ENCODE data around the gene PSEN1. TPM values are rescaled to one million over a fixed set of nuclear protein-coding genes. Genes with fewer than 3 reads are reported as not detected.

Gene PSEN1
- polyA plus RNA-seq, 3 donors: 76.1 to 79.6 (median 78.0) TPM

DNA sequence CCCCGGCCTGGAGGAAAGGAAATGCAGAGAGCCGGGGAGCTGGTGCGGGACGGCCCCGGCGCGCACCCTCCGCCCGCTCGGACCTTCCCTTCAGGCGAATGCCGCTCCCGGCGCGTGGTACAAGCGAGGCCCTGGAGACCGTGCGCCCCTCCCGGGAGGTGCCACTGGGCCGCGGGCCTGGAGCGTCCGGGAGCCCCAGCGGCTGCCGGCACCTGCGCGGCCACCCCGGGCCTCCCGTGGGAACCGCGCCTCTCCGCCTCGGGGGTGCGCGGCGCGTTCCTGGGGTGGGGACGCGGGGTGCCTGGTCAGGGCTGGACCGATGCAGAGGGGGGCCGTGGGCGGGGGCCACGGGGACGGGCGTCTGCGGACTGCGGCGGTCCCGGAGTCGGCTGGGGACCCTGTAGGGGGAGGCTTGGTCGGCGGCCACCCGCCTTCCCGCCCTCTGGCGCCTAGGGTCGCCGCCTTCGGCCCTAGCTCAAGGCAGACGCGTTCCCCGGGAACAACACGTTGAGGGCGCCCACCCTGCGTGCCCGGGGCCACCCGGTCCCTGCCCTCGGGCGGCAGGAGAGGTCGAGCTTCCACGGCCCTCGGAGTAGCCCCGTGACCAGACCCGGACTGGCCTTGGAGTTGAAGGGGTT lies 101.6 kb downstream of the PSEN1 start:
- DNase-seq (ENCODE audit: low read depth in 3 of 3, low spot score in 2 of 3): no peak

DNA sequence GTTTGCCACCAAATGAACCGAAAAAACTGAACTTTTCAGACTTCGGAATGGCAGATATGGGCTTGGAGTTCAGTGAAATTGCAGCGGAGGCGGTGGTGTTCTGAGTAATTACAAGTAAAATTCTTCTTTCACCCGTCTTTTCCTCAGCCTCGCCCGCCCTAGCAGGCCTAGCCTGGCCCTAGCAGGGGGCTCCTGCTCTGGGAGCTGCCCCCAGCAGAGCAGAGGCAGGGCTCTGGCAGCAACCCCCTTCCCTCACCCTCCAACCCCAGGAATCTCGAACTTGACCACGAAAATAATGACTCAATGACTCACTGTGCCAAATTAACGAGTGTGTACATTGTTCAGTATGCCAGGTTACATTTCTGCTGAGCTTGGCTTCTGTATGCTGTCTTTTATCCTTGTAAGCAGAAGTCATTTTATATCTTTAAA lies 102.1 kb downstream of the PSEN1 start:
- DNase-seq (ENCODE audit: low read depth in 3 of 3, low spot score in 2 of 3): no peak

DNA sequence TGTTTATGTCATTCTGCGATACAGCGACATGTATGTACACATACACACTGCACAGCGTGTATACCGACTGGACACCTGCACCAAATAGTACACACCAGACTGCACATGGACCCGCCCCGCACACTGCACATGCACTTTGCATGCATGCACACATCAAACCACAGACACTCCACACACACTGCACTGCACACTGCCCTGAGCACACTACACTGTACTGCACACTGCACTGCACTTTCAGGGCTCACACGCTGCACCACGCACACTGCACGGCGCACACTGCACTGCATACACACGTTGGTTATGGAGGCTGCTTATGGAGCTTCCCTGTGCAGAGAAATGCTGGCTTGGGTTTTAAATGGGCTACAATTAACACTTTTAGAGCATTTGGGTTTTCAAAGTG lies 102.6 kb downstream of the PSEN1 start:
- DNase-seq (ENCODE audit: low read depth in 3 of 3, low spot score in 2 of 3): no peak

DNA sequence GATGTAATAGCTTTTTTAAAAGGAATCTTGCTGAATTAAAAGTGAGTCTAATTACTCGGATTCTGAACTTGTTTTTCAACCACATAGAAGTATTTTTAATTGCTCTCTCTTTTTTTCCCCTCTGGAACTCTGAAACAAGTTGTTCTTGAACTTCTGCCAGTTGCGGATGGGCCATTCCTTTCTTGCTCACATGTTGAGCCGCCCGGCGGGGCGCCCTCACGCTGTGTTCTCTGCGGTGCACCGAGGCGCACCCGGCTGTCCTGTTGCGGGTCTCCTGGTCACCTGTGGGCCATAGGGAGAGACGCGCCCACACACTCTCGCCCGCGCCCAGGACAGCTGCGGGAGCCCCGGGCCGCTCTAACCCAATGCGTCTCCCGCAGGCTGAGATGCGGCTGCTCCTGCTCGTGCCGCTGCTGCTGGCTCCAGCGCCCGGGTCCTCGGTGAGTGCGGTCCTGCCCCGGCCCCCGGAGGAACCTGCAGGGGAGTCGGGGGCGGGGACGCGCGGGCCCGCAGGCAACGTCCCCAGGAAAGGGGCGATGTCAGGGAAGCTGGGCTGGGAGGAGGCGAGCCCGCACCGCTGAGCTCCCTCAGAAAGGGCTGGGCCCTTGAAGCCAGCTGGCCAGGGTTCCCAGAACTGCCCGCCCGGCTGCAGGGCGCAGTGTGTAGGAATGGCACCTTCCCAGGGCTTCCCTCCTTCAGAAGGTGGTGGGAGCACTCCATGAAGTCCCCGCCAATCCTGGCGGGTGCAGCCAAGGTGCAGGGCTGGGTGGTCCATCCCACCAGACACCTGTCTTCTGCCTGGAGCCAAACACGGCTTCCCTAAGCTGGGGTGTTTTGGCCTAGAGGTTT lies 103.3 kb downstream of the PSEN1 start:
- DNase-seq (ENCODE audit: low read depth in 3 of 3, low spot score in 2 of 3): no peak

DNA sequence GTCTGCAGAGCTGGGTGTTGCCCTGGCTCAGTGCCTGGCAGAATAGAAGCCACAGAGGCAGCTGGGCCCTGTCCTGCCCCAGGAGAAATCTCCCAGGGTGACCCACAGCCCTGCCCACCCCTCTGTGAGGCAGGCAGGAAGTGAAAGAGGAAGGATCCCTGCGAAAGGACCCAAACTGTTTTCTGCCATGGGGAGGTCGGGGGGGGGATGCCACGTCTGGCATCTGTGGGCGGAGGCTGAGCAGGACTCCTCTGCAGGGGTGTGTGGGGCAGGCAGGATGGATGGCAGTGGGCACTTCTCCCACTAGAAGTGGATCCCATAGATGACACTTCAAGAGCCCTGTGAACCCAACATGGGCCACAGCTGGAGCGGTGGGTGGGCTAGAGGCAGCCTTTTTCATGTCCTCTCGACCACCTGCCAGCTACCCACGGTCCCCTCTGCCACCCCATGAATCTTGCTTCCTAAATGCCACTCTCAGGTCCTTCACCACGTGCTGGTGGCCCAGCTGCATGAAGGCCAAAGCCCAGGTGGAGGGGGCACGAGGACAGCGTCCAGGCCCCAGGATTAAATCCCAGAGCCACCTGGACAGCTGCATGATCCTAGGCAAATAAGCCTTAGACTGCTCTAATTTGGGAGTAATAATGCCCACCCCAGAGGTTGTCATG lies 104.6 kb downstream of the PSEN1 start:
- no peak for DNase-seq (ENCODE audit: low read depth in 3 of 3, low spot score in 2 of 3)

DNA sequence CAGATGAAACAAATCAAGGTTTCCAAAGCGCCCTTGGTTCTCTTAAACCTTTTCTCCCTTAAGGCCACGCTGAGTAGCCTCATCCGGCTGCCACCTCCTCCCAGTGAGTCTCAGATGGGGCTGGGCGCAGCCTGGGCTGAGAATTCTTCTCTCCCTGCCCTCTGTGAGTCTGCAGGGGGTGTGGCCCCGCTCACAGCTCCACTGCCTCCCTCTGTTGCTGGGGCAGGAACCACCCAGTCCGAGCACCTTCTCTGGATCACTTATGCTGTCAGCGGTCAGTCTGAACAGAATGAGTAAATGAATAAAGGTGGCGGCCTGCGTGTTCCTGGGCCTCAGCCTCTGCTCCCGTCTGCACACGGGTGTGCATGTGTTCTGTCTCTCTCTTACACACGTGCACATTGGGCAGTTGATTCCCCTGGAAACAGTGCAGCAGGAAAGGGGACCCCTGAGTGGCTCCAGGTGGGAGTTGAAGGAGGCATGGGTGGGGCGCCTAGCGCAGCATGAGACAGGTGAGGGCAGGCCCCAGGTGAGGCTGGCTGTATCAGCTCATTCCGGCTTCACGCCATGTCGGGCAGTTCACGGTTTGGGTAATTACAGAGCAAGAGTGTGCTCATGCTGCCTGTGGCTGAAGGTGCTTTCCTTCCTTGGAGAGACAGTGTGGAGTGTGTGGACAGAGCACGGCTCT lies 105.3 kb downstream of the PSEN1 start:
- no peak for DNase-seq (ENCODE audit: low read depth in 3 of 3, low spot score in 2 of 3)

DNA sequence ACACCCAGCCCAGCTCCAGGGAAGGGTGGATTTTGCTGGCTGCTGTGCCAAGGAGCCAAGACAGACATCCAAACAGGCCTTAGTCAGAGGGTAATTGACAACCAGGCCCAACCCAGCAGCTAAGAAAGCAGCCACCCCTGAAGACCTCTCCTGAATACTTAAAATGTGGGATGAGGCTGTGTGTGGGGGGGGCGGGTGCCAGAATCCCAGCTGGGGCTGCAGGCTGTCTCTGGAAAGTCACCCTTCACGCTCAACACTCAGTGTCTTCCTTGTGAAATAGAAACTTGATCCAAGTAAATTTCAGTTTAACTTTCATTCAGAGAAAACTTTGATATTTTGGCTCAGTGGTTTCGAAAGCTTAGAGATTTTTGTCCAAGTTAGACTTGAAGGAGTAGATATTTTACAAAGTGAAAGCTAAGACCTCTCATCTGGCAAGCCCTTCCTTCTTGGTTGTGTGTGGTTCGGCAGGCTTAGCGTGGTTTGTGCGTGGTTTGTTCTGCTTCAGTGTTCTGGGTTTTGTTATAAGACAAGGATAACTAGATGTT lies 106.1 kb downstream of the PSEN1 start:
- DNase-seq (ENCODE audit: low read depth in 3 of 3, low spot score in 2 of 3): no peak

DNA sequence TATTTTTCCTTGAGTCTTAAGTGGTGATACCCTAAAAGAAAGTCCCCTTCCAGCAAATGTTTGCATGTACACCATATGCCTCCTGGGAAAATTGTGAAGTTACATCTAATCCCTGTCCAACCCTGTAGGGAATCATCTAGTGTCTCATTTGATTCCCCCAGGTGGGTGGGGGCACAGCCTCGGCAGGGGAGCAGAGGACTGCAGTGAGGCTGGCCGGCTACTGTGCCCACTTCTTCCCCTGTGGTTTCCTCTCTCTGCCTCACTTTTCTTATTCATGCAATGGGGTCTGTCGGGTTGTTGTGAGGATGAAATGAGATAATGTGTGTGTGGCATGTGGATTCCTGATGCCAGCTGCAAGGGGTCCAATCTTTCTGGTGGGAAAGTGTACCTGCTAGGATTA lies 107.0 kb downstream of the PSEN1 start:
- no peak for DNase-seq (ENCODE audit: low read depth in 3 of 3, low spot score in 2 of 3)

DNA sequence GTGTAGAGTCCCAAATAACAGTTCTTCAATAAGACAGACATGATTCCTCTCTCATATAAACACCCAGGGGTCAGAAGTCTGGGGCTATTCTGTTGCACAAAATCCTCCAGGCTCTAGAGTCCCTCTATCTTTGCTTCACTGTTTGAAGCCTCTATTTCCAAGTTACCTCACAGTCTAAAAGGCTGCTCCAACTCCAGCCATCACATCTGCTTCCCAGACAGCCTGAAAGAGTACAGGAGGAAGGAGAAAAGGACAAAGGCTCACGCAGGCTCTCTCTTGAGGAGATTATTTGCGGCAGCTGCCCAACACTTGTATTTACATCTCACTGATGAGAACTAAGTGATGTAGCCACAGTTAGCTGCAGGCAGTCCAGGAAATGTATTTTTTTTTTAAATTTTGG lies 107.4 kb downstream of the PSEN1 start:
- no peak for DNase-seq (ENCODE audit: low read depth in 3 of 3, low spot score in 2 of 3)

DNA sequence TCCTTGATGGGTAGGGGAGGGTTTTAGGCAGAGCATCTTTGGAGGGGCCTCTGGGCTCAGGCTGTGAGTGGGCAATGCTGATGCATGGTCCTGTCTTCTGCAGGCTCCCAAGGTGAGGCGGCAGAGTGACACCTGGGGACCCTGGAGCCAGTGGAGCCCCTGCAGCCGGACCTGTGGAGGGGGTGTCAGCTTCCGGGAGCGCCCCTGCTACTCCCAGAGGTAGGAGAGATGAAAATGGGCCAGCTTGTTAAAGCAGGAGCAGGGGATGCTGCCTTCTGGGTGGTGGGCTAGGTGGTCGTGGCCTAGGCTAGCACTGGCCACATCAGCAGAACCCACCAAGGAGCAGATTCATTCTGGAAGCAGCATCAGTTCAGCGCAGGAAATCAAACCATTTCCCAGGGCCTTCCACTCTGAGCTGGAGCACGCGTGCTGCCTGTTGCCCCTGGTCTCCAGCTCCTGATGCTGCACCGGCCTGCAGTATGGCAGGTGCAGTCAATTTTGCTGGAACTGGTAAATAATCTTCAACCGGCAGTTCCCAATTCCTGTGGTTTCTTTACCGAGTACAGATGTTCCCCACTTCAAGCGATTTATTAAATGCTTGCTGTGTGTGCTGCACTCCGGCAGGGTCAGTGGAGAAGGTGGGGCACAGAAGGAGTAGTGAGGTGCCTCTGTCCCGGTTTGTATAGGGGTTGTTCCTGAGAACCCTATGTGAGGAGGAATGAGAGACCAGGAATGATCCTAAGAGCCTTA lies 108.4 kb downstream of the PSEN1 start:
- DNase-seq (ENCODE audit: low read depth in 3 of 3, low spot score in 2 of 3): no peak

DNA sequence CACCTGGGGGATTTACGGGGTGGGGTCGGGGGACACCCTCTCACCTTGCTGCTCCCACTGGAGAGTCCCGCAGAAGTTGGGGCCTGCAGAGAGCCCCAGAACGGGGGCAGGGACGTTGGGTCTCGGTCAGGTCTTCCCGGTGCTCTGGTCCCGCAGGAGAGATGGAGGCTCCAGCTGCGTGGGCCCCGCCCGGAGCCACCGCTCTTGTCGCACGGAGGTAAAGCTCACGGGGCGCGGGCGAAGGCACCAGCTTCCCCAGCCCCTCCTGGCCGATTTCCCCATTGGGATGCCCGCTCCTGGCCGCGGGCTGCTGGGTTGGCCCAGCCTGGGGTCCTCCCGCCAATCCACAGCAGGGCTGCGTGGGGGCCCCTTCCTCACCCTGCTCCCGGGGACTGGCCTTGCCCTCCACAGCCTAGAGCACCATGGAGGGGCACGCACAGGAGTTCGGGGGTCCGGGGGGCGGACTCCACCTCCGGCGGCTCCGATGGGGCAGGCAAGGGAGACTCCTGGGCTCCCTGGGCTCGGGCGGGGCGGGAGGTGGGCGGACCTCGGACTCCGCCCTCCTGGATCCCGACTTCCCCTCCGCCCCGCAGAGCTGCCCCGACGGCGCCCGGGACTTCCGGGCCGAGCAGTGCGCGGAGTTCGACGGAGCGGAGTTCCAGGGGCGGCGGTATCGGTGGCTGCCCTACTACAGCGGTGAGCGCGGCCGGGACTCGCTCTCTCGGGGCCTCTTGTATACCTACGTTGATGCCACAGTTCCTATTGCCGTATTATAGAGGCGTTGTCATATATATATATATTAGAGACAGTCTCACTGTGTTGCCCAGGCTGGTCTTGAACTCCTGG lies 109.4 kb downstream of the PSEN1 start:
- DNase-seq (ENCODE audit: low read depth in 3 of 3, low spot score in 2 of 3): no peak

DNA sequence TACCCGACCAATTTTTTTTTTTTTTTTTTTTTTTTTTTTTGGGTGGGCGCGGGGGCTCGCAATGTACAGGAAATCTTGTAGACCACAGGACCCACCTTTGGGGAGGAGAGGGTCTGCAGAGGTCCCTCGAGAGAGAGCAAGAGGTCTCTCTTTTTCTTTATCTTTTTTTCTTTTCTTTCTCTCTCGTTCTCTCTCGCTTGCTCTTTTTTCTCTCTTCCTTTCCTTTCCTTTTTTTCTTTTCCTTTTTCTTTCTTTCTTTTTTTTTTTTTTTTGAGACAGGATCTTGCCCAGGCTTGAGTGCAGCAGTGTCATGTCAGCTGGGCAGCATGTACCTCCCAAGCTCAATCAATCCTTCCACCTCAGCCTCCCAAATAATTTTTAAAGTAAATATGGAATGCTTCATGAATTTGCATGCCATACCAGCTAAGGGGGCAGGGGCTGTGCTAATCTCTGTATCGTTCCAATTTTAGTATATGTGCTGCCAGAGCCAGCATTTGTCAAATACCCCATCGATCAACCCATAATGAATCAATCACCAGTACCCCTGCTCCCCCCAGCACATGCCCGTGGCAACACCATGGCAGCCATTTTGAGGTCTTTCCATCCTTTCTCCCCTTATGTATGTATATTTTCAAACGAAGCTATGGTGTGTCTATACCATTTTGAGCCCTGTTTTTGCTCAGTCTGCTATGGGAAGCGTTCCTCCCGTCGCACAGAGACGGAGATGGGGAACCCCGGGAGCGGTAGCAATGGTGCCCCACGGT lies 110.3 kb downstream of the PSEN1 start:
- DNase-seq (ENCODE audit: low read depth in 3 of 3, low spot score in 2 of 3): no peak

DNA sequence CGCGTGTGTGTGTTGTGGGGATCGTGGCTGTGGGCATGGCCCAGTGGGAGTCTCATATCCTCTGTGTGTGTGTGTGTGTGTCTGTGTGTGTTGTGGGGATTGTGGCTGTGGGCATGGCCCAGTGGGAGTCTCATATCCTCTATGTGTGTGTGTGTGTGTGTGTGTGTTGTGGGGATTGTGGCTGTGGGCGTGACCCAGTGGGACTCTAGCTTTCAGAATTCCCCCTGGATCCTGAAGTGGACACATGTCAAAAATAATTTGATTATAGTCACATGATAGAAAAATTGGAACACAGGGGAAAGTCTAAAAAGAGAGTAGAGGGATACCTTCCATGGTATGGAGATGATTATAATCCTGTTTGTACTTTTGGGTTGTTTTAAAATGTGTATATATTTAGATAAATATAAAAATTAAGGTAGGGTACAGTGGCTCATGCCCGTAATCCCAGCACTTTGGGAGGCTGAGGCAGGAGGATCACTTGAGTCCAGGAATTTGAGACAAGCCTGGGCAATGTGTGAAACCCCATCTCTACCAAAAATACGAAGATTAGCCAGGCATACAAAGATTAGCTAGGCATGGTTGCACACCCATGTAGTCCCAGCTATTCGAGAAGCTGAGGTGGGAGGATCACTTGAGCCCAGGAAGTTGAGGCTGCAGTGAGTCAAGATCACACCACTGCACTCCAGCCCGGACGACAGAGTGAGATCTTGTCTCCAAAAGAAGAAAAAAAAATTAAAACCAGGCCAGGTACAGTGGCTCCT lies 112.0 kb downstream of the PSEN1 start:
- no peak for DNase-seq (ENCODE audit: low read depth in 3 of 3, low spot score in 2 of 3)

DNA sequence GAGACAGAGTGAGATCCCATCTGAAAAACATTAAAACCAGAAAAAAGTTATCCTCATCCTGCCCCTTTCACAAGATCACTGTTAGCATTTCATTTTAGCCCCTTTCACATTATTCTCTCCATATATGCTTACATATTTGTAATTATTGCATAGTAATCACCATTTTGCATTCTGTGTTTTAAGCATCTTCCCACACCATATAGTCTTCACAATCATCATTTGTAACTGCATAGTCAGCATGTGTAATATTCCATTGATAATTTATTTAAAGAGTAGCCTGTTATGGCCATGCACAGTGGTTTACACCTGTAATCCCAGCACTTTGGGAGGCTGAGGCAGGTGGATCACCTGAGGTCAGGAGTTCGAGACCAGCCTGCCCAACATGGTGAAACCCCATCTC lies 112.8 kb downstream of the PSEN1 start:
- DNase-seq (ENCODE audit: low read depth in 3 of 3, low spot score in 2 of 3): no peak

DNA sequence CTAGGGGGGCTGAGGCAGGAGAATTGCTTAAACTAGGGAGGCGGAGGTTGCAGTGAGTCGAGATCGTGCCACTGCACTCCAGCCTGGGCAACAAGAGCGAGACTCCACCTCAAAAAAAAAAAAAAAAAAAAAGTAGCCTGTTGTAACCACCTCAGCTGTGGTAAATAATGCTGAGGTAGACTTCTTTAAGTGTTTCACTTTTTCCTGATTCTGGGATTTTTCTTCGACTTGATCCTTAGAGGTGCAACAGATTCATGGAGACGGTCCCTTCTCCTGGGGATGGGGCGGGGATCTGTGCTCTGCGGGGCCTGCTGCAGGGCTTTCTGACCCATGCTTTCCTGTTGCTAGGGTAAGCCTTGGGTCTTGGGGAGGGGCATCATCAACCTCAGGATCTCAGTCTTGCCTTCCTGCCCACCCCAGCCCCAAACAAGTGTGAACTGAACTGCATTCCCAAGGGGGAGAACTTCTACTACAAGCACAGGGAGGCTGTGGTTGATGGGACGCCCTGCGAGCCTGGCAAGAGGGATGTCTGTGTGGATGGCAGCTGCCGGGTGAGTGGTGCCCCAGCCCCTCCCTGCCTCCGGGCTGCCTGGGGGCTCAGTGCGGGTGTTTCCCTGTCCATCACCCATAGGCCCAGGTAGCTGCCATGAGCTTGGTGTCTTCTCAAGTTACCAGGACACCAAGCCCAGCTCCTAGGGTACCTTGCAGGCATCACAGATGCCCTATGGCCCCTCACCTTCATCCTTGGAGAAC lies 113.4 kb downstream of the PSEN1 start:
- DNase-seq (ENCODE audit: low read depth in 3 of 3, low spot score in 2 of 3): no peak

DNA sequence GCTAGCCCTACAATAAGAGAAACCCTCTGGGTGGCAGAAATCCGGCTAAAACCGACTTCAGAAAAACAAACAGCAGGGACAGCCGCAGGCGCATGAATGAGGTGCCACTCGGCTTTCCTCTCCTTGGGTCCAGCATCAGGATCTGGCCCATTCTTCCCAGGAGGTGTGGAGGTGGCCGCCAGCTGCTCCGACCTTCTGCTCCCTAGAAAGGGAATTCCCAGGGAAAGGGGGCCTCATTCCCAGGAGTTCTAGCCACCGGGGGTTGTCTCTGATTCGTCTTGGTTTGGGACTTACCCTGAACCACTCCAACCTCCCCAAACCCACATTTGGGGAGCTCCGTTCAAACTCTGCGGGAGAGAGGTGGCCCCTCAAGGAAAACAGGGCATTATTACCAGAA lies 114.0 kb downstream of the PSEN1 start:
- DNase-seq (ENCODE audit: low read depth in 3 of 3, low spot score in 2 of 3): no peak
